GM12873 (cell line): Measurements from ENCODE around the gene SYNJ2.

Source experiments
- CTCF ChIP-seq: IDR thresholded peaks from 2 replicates; pipeline ENCODE4 v1.5.1; 2012; ENCODE audit warnings: low read depth, mild to moderate bottlenecking, moderate library complexity, low read length, control low read depth; ENCODE audit not compliant: insufficient read depth; ENCODE audit errors: missing control alignments

Gene SYNJ2

GRCh38 chr6:158026901-158027589 is 45.4 kb downstream of the SYNJ2 start:
- TF ChIP-seq CTCF, result no peak

- TF ChIP-seq CTCF, result no peak
Observed at GRCh38 chr6:158027590-158028285, 46.1 kb downstream of the SYNJ2 start.

GRCh38 chr6:158028421-158028820 is 46.8 kb downstream of the SYNJ2 start:
- TF ChIP-seq CTCF, result no peak

- no peak for TF ChIP-seq CTCF
Observed at GRCh38 chr6:158028876-158029275, 47.2 kb downstream of the SYNJ2 start.

GRCh38 chr6:158029668-158030230 is 48.1 kb downstream of the SYNJ2 start:
- TF ChIP-seq CTCF, result no peak

- no peak for TF ChIP-seq CTCF
Observed at GRCh38 chr6:158030380-158031300, 49.0 kb downstream of the SYNJ2 start.
